HG03521 (cell line): ENCODE measurements around the gene OTUD1.

Source experiments
- ATAC-seq: cut with Tn5 transposase; IDR thresholded peaks from one replicate; pipeline ENCODE4 v1.9.1; 2021; ENCODE audit warnings: mild to moderate bottlenecking, moderate library complexity; ENCODE audit not compliant: unreplicated experiment

Gene OTUD1

GRCh38 chr10:23419655-23420329 is 19.1 kb upstream of the OTUD1 start:
- no peak for ATAC-seq

GRCh38 chr10:23421397-23421796 is 17.5 kb upstream of the OTUD1 start:
- no peak for ATAC-seq

- no peak for ATAC-seq
Observed at GRCh38 chr10:23422003-23422411, 16.9 kb upstream of the OTUD1 start.

GRCh38 chr10:23432166-23432565 is 6.7 kb upstream of the OTUD1 start:
- ATAC-seq = no peak

GRCh38 chr10:23432639-23433038 is 6.2 kb upstream of the OTUD1 start:
- no peak for ATAC-seq

- no peak for ATAC-seq
Observed at GRCh38 chr10:23433701-23434100, 5.2 kb upstream of the OTUD1 start.

- no peak for ATAC-seq
Observed at GRCh38 chr10:23435378-23435777, 3.5 kb upstream of the OTUD1 start.

- no peak for ATAC-seq
Observed at GRCh38 chr10:23436983-23437382, 1.9 kb upstream of the OTUD1 start.

GRCh38 chr10:23437963-23438546 is 820 bp upstream of the OTUD1 start:
- ATAC-seq = no peak

- ATAC-seq = no peak
Observed at GRCh38 chr10:23439452-23439960, 631 bp downstream of the OTUD1 start.

GRCh38 chr10:23439961-23440889 is 1.4 kb downstream of the OTUD1 start:
- ATAC-seq = peak; percentile 16

- ATAC-seq = no peak
Observed at GRCh38 chr10:23441251-23441650, 2.4 kb downstream of the OTUD1 start.

- ATAC-seq = no peak
Observed at GRCh38 chr10:23442936-23443335, 4.1 kb downstream of the OTUD1 start.

GRCh38 chr10:23445591-23445990 is 6.7 kb downstream of the OTUD1 start:
- no peak for ATAC-seq

- no peak for ATAC-seq
Observed at GRCh38 chr10:23448323-23448722, 9.4 kb downstream of the OTUD1 start.

GRCh38 chr10:23448802-23449570 is 10.1 kb downstream of the OTUD1 start:
- ATAC-seq = peak; percentile 91

GRCh38 chr10:23452033-23452655 is 13.3 kb downstream of the OTUD1 start:
- ATAC-seq = no peak

GRCh38 chr10:23453465-23453864 is 14.6 kb downstream of the OTUD1 start:
- ATAC-seq = no peak

- ATAC-seq = no peak
Observed at GRCh38 chr10:23457632-23458417, 18.9 kb downstream of the OTUD1 start.
